GM11168 (cell line): ENCODE measurements around the gene FMNL1.

Experiments used
- in situ Hi-C: fragments of 300-500 bp; cut with MboI; formaldehyde crosslinking; loops from one replicate; pipeline ENCODE4 v1.12.0; 2022; ENCODE audit warnings: low sequenced_read_pairs; ENCODE audit not compliant: unreplicated experiment

Gene FMNL1

GRCh38 chr17:45271603-45272002 is 49.9 kb downstream of the FMNL1 start:
- in situ Hi-C loops = no loop called here

DNA sequence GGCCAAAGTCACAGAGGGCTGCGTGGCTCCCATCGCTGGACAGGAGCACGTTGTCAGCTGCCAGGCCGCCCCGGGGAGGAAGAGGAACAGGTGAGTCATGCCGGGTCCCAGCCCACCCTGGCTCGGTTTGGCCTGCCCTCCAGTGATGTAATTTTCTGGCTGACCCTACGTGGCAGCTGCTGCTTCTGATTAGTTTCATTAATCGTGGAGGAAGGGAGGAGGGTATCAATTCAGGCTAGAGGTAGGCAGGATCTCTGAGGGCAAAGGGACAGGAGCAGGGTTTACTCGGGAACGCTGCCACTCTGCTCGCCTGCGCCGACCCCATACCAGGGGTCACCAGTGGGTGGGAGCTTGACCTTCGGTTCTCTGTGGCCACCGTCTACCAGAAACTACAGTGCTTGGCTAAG is 51.9 kb downstream of the FMNL1 start:
- in situ Hi-C loops = no loop called here

- in situ Hi-C loops = no loop called here
Measured at GRCh38 chr17:45274033-45274432, 52.3 kb downstream of the FMNL1 start.

DNA sequence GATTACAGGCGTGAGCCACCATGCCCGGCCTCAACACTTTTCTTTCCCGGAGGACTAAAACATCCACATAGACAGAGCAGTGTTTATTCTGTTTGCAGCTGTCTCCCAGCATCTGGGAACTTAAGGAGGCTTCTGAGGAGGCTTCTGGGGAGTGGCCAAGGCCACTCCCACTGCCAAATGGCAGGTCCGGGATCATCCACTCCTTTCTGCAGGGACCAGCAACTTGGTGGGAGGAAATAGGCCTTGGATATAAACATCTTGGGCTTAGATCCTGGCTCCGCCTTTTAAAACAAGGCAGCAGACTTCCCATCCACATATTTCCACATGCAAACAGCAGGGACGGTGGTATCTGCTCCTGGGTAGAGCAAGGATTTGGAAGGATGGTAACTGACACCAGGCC is 54.3 kb downstream of the FMNL1 start:
- in situ Hi-C loops = loop anchor here (5.0 kb wide), 1 partner anchor 111 kb away; no protein-coding TSS in a partner anchor

GRCh38 chr17:45277216-45277849 is 55.6 kb downstream of the FMNL1 start:
- in situ Hi-C loops = loop anchor here (5.0 kb wide), 1 partner anchor 110 kb away; no protein-coding TSS in a partner anchor

- in situ Hi-C loops = loop anchor here (5.0 kb wide), 1 partner anchor 109 kb away; no protein-coding TSS in a partner anchor
Measured at GRCh38 chr17:45277992-45278391, 56.3 kb downstream of the FMNL1 start.

GRCh38 chr17:45279898-45280297 is 58.2 kb downstream of the FMNL1 start:
- in situ Hi-C loops = loop anchor here (5.0 kb wide), 1 partner anchor 107 kb away; no protein-coding TSS in a partner anchor

DNA sequence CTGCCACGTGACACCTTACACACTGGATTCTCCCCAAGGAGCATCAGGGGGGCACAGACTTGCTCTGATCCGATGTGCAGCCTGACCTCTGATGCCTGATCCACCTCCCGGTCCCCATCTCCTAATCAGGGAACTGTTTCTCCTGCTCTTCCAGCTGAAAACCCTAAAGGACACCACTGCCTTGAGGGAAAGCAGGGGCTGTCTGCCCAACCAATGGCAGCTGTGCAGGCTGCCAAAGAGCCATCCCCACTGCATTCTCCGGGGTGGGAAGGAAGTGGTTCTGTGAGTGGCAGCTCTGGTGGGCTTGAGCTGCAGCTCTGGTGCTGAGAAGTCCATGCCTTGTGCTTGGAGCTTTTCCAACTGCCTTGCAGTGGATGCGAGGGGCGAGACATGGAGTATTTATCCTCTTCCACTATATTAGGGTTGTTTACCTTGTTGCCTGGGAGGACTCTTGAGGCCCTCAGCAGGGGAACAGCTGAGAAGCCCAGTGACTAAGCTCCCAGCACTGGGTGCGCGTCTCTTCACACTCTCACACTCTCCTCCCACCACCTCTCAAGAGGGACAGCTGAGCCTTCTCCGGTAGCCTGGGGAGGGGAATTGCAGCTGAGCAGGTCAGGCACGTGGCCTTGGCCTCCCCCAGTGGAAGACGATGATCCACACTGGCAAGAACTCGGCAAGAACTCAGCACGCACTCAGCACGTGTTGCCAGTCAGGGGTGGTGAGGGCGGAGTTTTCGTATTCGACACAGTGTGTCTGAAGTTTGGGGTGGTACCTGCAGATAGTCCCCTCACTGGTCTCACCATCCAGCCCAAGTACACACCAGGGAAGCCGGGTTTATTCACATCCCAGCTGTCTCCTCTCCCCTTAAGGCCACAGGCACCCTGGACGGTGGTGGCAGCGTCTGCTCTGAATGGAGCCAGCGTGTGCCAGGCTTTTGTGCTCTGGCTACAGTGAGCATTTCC is 61.3 kb downstream of the FMNL1 start:
- in situ Hi-C loops = no loop called here

DNA sequence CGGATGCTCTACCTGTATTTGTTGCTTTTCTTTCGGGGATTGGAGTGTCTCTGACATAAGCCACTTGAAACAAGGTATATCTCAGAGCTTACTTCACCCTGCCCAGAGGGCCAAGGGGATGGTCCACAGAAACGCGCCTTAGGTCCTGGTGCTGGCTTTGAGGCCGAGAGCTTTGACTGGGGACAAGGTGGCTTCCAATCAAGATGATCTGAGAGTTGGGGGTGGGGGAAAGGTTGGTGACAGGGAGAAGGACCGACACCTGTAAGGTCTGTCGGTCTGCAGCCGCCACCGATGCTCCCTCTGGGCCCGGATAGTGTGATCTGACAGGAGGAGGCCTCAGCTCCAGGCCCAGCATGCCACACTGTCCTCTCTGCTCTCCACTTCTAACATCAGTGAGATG is 62.0 kb downstream of the FMNL1 start:
- in situ Hi-C loops = no loop called here

GRCh38 chr17:45284176-45285140 is 62.8 kb downstream of the FMNL1 start:
- in situ Hi-C loops = no loop called here

DNA sequence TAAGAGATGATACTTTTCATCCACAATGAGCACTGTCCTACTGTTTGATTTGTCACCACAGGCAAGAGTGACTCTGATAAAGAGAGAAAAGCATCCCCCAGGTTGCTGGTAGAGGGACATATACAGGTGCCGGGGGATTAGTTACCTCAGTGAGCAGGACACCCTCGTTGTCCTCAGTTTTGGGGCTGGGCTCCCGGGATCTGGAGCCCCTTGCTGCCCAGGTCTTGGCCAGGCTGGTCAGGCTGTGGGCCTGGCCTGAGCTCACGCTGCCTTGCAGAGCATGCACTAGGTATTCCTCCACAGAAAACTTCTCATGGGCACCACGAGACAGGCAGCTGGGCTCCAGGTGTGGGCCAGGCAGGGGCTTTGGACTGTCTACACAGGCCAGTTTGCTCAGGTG is 64.6 kb downstream of the FMNL1 start:
- in situ Hi-C loops = no loop called here

DNA sequence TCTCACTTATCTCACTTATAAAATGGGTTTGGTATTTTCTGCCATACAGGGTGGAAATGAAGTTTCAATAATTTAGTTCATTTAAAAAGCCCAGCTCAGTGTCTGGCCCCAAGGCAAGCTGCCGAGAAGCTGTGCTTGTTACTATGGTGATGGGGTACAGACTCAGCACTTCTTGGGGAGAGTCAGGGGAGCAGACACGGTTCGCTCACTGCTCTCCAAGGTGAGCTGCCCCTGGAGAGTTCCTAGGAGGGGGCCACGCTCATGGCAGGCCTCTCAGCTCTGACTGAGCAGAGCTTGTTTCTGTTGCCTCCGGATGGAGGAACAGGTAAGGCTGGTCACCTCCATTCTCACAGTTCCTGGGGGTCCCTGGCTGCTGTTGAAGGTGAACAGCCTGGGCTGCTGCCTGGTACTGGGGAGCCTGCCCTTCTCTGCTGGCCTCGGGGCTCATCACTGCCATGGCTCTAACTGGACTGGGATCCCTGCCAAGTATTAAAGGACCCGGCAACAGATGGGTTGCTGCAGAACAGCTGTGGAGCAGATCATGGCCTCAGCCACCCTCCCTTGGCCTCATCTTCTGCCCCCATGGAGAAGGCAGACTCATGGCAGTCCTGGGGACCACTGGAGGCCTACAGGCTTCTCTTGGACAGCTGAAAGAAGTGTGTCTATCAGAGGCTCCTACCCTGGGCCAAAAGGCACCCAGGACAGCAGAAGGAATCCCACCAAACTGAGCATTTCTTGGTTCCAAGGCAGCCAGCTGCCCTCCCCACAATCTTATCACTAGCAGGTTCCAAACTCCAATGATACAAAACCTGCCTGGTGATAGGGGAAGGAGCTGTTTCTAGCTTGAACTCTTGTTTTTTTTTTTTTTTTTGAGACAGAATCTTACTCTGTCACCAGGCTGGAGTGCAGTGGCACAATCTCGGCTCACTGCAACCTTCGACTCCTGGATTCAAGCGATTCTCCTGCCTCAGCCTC is 66.1 kb downstream of the FMNL1 start:
- in situ Hi-C loops = no loop called here

- in situ Hi-C loops = no loop called here
Measured at GRCh38 chr17:45288825-45289224, 67.1 kb downstream of the FMNL1 start.

- in situ Hi-C loops = no loop called here
Measured at GRCh38 chr17:45289301-45290268, 67.9 kb downstream of the FMNL1 start.

GRCh38 chr17:45290269-45290765 is 68.6 kb downstream of the FMNL1 start:
- in situ Hi-C loops = no loop called here

- in situ Hi-C loops = no loop called here
Measured at GRCh38 chr17:45291171-45291805, 69.6 kb downstream of the FMNL1 start.

DNA sequence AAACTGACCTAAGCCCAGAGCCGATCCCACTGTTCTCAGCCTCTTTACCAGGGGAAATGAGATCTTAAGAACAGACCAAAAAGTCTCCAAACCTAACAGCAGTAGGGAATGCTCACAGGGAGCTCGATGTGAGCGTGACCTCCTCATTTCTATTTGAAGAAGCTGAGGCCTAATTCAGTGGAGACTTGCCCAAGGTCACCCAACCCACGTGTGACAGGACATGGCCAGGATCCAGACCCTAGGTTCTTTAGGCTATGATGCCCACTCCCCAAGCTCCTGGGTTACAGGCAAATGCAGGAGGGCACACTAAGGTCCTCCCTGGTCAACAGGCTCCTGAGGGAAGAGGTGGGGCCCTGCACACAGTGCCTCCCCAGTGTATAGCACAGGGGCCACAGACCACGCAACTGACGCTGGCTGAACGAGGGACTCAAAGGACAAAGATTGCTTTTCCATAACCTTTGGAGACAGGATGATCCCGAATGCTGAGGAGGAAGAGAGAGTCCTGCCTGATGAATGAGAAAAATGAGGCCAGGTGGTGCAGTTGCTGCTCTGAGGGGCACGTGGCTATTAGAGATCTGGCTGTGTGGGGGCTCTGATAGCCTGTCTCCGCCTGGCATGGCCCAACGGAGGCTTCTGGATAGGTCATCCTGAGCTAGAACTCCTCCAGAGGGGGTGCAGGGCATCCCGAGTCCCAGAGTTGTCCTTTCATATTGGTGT is 71.2 kb downstream of the FMNL1 start:
- in situ Hi-C loops = no loop called here
